HG02759 (cell line): ENCODE results near the gene CTR9.

ENCODE experiments used
- ATAC-seq: cut with Tn5 transposase; IDR thresholded peaks from one replicate; pipeline ENCODE4 v1.9.1; 2021; ENCODE audit warnings: mild to moderate bottlenecking, moderate library complexity; ENCODE audit not compliant: unreplicated experiment

Gene CTR9

GRCh38 chr11:10779086-10779485 is 28.0 kb downstream of the CTR9 start:
- ATAC-seq: no peak

GRCh38 chr11:10780040-10780439 is 29.0 kb downstream of the CTR9 start:
- no peak for ATAC-seq

GRCh38 chr11:10784232-10785145 is 33.4 kb downstream of the CTR9 start:
- no peak for ATAC-seq

- ATAC-seq: no peak
Measured at GRCh38 chr11:10785146-10785474, 34.1 kb downstream of the CTR9 start.

- ATAC-seq: no peak
Measured at GRCh38 chr11:10786451-10786850, 35.4 kb downstream of the CTR9 start.

GRCh38 chr11:10792385-10793068 is 41.5 kb downstream of the CTR9 start:
- ATAC-seq: peak; percentile 93

- no peak for ATAC-seq
Measured at GRCh38 chr11:10793470-10794255, 42.6 kb downstream of the CTR9 start.

- ATAC-seq: no peak
Measured at GRCh38 chr11:10796191-10796590, 45.1 kb downstream of the CTR9 start.

GRCh38 chr11:10797001-10797400 is 46.0 kb downstream of the CTR9 start:
- no peak for ATAC-seq

- ATAC-seq: no peak
Measured at GRCh38 chr11:10797531-10797930, 46.5 kb downstream of the CTR9 start.

GRCh38 chr11:10798330-10798928 is 47.4 kb downstream of the CTR9 start:
- ATAC-seq: no peak

GRCh38 chr11:10800292-10800691 is 49.2 kb downstream of the CTR9 start:
- ATAC-seq: no peak

- ATAC-seq: no peak
Measured at GRCh38 chr11:10803676-10804075, 52.6 kb downstream of the CTR9 start.

- no peak for ATAC-seq
Measured at GRCh38 chr11:10805741-10806140, 54.7 kb downstream of the CTR9 start.

GRCh38 chr11:10806206-10806605 is 55.2 kb downstream of the CTR9 start:
- ATAC-seq: no peak

- no peak for ATAC-seq
Measured at GRCh38 chr11:10807493-10808234, 56.6 kb downstream of the CTR9 start.

- no peak for ATAC-seq
Measured at GRCh38 chr11:10808235-10808552, 57.1 kb downstream of the CTR9 start.

GRCh38 chr11:10808553-10809372 is 57.7 kb downstream of the CTR9 start, which contains the start of gene EIF4G2:
TSS of gene EIF4G2 (minus strand) at chr11:10808926.
- ATAC-seq: peak; percentile 96

GRCh38 chr11:10809373-10810160 is 58.5 kb downstream of the CTR9 start:
- ATAC-seq: peak; percentile 18
